Dermis blood vessel endothelial cell (primary cell): Measurements from ENCODE around the gene PHLPP1. TPM values are rescaled to one million over a fixed set of nuclear protein-coding genes. Genes with fewer than 3 reads are reported as not detected.
A peak's percentile ranks its signal among the peaks of the same experiment; 100 is the strongest.

Experiments used
- DNase-seq: peaks from one replicate; pipeline ENCODE4 v3.0.0; 2010
- total RNA-seq: library from RNA; depleted of rRNA; stranded (reverse); fragments of >200 nt; gene quantifications from 2 replicates; pipeline ENCODE4 v1.2.3, GENCODE V29; 2014

Gene PHLPP1
- total RNA-seq, 1 donor from 2014 or later = 9.4 TPM

- DNase-seq = no peak
Measured at GRCh38 chr18:62856294-62856693, 141.0 kb downstream of the PHLPP1 start.

GRCh38 chr18:62857263-62857976 is 142.1 kb downstream of the PHLPP1 start:
- no peak for DNase-seq

- no peak for DNase-seq
Measured at GRCh38 chr18:62860062-62860461, 144.7 kb downstream of the PHLPP1 start.

- no peak for DNase-seq
Measured at GRCh38 chr18:62862466-62862865, 147.1 kb downstream of the PHLPP1 start.

GRCh38 chr18:62863579-62864001 is 148.2 kb downstream of the PHLPP1 start:
- peak; percentile 50 for DNase-seq

GRCh38 chr18:62865498-62865897 is 150.2 kb downstream of the PHLPP1 start:
- DNase-seq = no peak

GRCh38 chr18:62867534-62867933 is 152.2 kb downstream of the PHLPP1 start:
- no peak for DNase-seq

- DNase-seq = no peak
Measured at GRCh38 chr18:62868645-62869044, 153.3 kb downstream of the PHLPP1 start.

- DNase-seq = no peak
Measured at GRCh38 chr18:62870643-62871042, 155.3 kb downstream of the PHLPP1 start.

GRCh38 chr18:62875323-62875722 is 160.0 kb downstream of the PHLPP1 start:
- DNase-seq = no peak

GRCh38 chr18:62876111-62876510 is 160.8 kb downstream of the PHLPP1 start:
- DNase-seq = no peak

GRCh38 chr18:62876828-62877227 is 161.5 kb downstream of the PHLPP1 start:
- DNase-seq = no peak

GRCh38 chr18:62877411-62878221 is 162.3 kb downstream of the PHLPP1 start:
- peak; percentile 91 for DNase-seq

GRCh38 chr18:62878305-62878704 is 163.0 kb downstream of the PHLPP1 start:
- DNase-seq = peak; percentile 29

GRCh38 chr18:62880034-62880433 is 164.7 kb downstream of the PHLPP1 start:
- DNase-seq = no peak

GRCh38 chr18:62880673-62881364 is 165.5 kb downstream of the PHLPP1 start:
- no peak for DNase-seq

- peak; percentile 86 for DNase-seq
Measured at GRCh38 chr18:62881509-62882016, 166.2 kb downstream of the PHLPP1 start.

GRCh38 chr18:62883937-62884735 is 168.8 kb downstream of the PHLPP1 start:
- no peak for DNase-seq

GRCh38 chr18:62885804-62886203 is 170.5 kb downstream of the PHLPP1 start:
- DNase-seq = peak; percentile 46

- DNase-seq = no peak
Measured at GRCh38 chr18:62894681-62895390, 179.5 kb downstream of the PHLPP1 start.

GRCh38 chr18:62897153-62897552 is 181.8 kb downstream of the PHLPP1 start:
- peak; percentile 79 for DNase-seq

GRCh38 chr18:62898359-62898758 is 183.0 kb downstream of the PHLPP1 start:
- DNase-seq = no peak
